Type B pancreatic cell (in vitro differentiated cells): ENCODE data around the gene PPM1B. TPM values are rescaled to one million over a fixed set of nuclear protein-coding genes. Genes with fewer than 3 reads are reported as not detected.
"Not testable (repeated sequence)": the region's sequence is repeated elsewhere in the genome, so short reads cannot be mapped to it uniquely, and the experiment has no call there.

Experiments used
- DNase-seq: peaks from one replicate; pipeline ENCODE4 v3.0.0; 2021; ENCODE audit warnings: mixed read lengths; ENCODE audit not compliant: unreplicated experiment; ENCODE audit errors: extremely low spot score
- H3K27ac Mint-ChIP-seq: 2 replicates; pipeline ENCODE4 v1.8.0; 2021; ENCODE audit warnings: mild to moderate bottlenecking, mixed read lengths
- H3K27me3 Mint-ChIP-seq: 2 replicates; pipeline ENCODE4 v1.8.0; 2021; ENCODE audit warnings: mixed read lengths
- H3K36me3 Mint-ChIP-seq: 2 replicates; pipeline ENCODE4 v1.8.0; 2021; ENCODE audit warnings: mixed read lengths
- H3K4me1 Mint-ChIP-seq: one replicate; pipeline ENCODE4 v1.8.0; 2021; ENCODE audit warnings: mixed read lengths; ENCODE audit not compliant: unreplicated experiment
- H3K4me3 Mint-ChIP-seq: 2 replicates; pipeline ENCODE4 v1.8.0; 2021; ENCODE audit warnings: mild to moderate bottlenecking, mixed read lengths
- H3K9me3 Mint-ChIP-seq: 2 replicates; pipeline ENCODE4 v1.8.0; 2021; ENCODE audit warnings: mixed read lengths
- CTCF ChIP-seq: fragments of 200-600 bp; sonication (generic); conservative IDR thresholded peaks from 2 replicates; pipeline ENCODE4 v1.5.0; 2021; ENCODE audit warnings: antibody characterized with exemption, mild to moderate bottlenecking
- total RNA-seq: library from RNA; stranded (reverse); gene quantifications from 2 replicates; pipeline ENCODE4 v1.2.1, GENCODE V29; 2021; ENCODE audit warnings: low replicate concordance

Gene PPM1B
- total RNA-seq, 1 donor from 2014 or later: 42.5 TPM

- Mint-ChIP-seq H3K4me1 (no peaks in the 10 kb centered on the region), H3K9me3 (no peaks in the 10 kb centered on the region), H3K4me3 (no peak overlapping the region), H3K27me3 (no peaks in the 10 kb centered on the region), H3K36me3 (no peaks in the 10 kb centered on the region), H3K27ac (peak overlapping the region; percentile 67)
- TF ChIP-seq CTCF: no peak
- DNase-seq: no peak
These were observed 42.4 kb upstream of the PPM1B start for GRCh38 chr2:44126106-44126797.

- TF ChIP-seq CTCF: no peak
- Mint-ChIP-seq H3K4me3 (no peak overlapping the region), H3K4me1 (no peaks in the 10 kb centered on the region), H3K9me3 (peaks cover 4% of the 10 kb centered on the region), H3K27ac (no peak overlapping the region), H3K36me3 (no peaks in the 10 kb centered on the region), H3K27me3 (no peaks in the 10 kb centered on the region)
- no peak for DNase-seq
These were observed 38.2 kb upstream of the PPM1B start for GRCh38 chr2:44130441-44130840.

GRCh38 chr2:44131177-44131576 lies 37.5 kb upstream of the PPM1B start:
- peaks cover 4% of the 10 kb centered on the region for H3K9me3 Mint-ChIP-seq
- H3K4me3 Mint-ChIP-seq: no peak overlapping the region
- H3K27me3 Mint-ChIP-seq: no peaks in the 10 kb centered on the region
- H3K27ac Mint-ChIP-seq: no peak overlapping the region
- DNase-seq: no peak
- H3K4me1 Mint-ChIP-seq: no peaks in the 10 kb centered on the region
- no peak for TF ChIP-seq CTCF
- H3K36me3 Mint-ChIP-seq: no peaks in the 10 kb centered on the region

GRCh38 chr2:44133602-44134001 lies 35.1 kb upstream of the PPM1B start:
- not testable (repeated sequence) for H3K36me3 Mint-ChIP-seq, H3K4me3 Mint-ChIP-seq, H3K27me3 Mint-ChIP-seq, H3K27ac Mint-ChIP-seq, H3K4me1 Mint-ChIP-seq, H3K9me3 Mint-ChIP-seq, DNase-seq

GRCh38 chr2:44134848-44135247 lies 33.8 kb upstream of the PPM1B start:
- DNase-seq: no peak
- H3K36me3 Mint-ChIP-seq: no peaks in the 10 kb centered on the region
- H3K4me1 Mint-ChIP-seq: no peaks in the 10 kb centered on the region
- TF ChIP-seq CTCF: no peak
- H3K27me3 Mint-ChIP-seq: no peaks in the 10 kb centered on the region
- no peak overlapping the region for H3K4me3 Mint-ChIP-seq
- H3K9me3 Mint-ChIP-seq: peaks cover 4% of the 10 kb centered on the region
- H3K27ac Mint-ChIP-seq: no peak overlapping the region

GRCh38 chr2:44135296-44135695 lies 33.4 kb upstream of the PPM1B start:
- Mint-ChIP-seq H3K27ac (no peak overlapping the region), H3K9me3 (peaks cover 4% of the 10 kb centered on the region), H3K36me3 (no peaks in the 10 kb centered on the region), H3K4me1 (no peaks in the 10 kb centered on the region), H3K4me3 (no peak overlapping the region), H3K27me3 (peaks cover under 1% of the 10 kb centered on the region)
- TF ChIP-seq CTCF: no peak
- DNase-seq: no peak
